ENCODE data around the gene NGF. TPM values are rescaled to one million over a fixed set of nuclear protein-coding genes. Genes with fewer than 3 reads are reported as not detected.

The NGF gene
- total and polyA plus RNA-seq, 8 donors, result 0.31 to 3.1 (median 1.8) TPM; not detected in 3

DNA sequence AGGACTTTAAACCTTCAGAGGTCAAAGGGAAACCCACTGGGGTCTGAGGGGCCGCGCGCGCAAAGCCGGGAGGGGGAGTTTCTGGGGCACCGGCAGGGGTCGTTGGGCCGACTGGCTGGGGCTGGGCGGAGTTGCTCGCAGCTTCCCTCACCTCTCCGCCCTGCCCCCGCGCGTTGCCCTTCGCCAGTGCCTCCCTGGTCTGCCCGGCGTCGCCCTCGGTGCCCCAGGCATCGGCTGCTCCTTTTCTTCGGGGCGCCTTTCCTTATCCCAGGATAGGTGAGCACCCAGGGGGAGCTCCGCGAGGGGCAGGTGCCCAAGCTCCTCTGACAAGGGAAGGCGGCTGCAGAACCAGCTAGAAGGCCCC, 390 bp upstream of the NGF start:
- WGBS, 5 donors, result 21 to 48% (median 26%) methylated on average over 8 to 25 of the region's 25 CpGs
- peaks cover 7 to 25% (median 22%) of the 10 kb centered on the region in 3 donors for H3K27me3 ChIP-seq
- H3K36me3 ChIP-seq, result no peaks in the 10 kb centered on the region
- H3K4me1 ChIP-seq, result peaks cover 7 to 43% (median 24%) of the 10 kb centered on the region in 4 donors
- H3K27ac ChIP-seq, result peak overlapping the region in 3 of 5 donors; percentile 1 to 74 (median 33)
- intact Hi-C loops (cut with DNase I; ENCODE audit: low total_unique reads), result no loop called here
- no peaks in the 10 kb centered on the region for H3K9me3 ChIP-seq
- DNase-seq, result no peak
- H3K4me3 ChIP-seq, result peak overlapping the region; percentile 40 to 57 (median 50)
- TF ChIP-seq EP300 (IDR thresholded peaks at IDR 0.05), result no peak
- no peak for TF ChIP-seq POLR2A (IDR thresholded peaks at IDR 0.05)
- TF ChIP-seq POLR2AphosphoS5 (IDR thresholded peaks at IDR 0.05), result no peak
- TF ChIP-seq, protein P1, sequence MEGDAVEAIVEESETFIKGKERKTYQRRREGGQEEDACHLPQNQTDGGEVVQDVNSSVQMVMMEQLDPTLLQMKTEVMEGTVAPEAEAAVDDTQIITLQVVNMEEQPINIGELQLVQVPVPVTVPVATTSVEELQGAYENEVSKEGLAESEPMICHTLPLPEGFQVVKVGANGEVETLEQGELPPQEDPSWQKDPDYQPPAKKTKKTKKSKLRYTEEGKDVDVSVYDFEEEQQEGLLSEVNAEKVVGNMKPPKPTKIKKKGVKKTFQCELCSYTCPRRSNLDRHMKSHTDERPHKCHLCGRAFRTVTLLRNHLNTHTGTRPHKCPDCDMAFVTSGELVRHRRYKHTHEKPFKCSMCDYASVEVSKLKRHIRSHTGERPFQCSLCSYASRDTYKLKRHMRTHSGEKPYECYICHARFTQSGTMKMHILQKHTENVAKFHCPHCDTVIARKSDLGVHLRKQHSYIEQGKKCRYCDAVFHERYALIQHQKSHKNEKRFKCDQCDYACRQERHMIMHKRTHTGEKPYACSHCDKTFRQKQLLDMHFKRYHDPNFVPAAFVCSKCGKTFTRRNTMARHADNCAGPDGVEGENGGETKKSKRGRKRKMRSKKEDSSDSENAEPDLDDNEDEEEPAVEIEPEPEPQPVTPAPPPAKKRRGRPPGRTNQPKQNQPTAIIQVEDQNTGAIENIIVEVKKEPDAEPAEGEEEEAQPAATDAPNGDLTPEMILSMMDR (IDR thresholded peaks at IDR 0.05), result no peak

DNA sequence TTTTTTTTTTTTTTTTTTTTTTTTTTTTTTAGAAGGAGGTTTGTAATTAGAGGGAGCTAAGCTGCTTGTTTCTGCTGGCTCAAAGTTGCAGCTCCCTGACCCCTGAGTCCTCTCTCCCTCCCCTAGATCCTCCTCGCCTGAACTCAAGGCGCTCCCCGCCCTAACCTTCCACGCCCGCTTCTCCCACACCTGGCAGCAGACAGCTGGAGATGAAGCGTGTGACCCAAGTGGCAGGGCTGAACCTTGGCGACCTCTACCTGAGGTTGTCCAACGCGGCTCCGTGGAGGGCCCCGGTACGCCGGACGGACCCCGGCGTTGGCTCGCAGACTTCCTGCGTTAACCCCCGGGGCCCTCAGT, 795 bp downstream of the NGF start:
- Histone ChIP-seq H3K27ac (peak overlapping the region in 4 of 5 donors; percentile 1 to 74 (median 41)), H3K4me1 (peaks cover 7 to 47% (median 24%) of the 10 kb centered on the region in 4 donors), H3K9me3 (no peaks in the 10 kb centered on the region), H3K27me3 (peaks cover 7 to 25% (median 22%) of the 10 kb centered on the region in 3 donors), H3K4me3 (peak overlapping the region; percentile 40 to 57 (median 50)), H3K36me3 (no peaks in the 10 kb centered on the region)
- WGBS, 5 donors, result 4 to 9% (median 5%) methylated on average over 14 to 19 of the region's 19 CpGs
- intact Hi-C loops (cut with DNase I; ENCODE audit: low total_unique reads), result no loop called here
- TF ChIP-seq POLR2AphosphoS5 (IDR thresholded peaks at IDR 0.05), result no peak
- TF ChIP-seq POLR2A (IDR thresholded peaks at IDR 0.05), result no peak
- TF ChIP-seq, protein P1 (IDR thresholded peaks at IDR 0.05), result no peak
- no peak for TF ChIP-seq EP300 (IDR thresholded peaks at IDR 0.05)
- peak in 1 of 2 donors; percentile 43 for DNase-seq

DNA sequence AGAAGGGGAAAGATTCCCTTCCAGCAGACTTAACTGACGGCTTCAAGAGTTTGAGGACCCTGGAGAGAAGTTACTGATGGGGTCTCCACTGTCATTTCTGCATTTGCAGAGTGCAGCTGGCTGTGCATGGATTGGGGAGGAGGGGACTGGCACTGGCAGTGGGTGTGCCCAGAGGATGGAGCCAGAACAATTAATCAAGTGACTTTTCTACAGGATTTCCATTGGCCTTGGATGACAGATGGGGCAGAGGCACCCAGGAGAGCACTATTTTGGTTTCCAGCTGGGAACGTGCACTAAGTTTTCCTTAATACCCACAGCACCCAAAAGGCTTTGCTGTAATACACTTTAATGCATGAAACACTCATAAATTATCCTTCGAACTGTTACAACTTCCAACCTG, 1.3 kb downstream of the NGF start:
- WGBS, 5 donors, result 59 to 79% (median 64%) methylated on average over 3 of the region's 3 CpGs

DNA sequence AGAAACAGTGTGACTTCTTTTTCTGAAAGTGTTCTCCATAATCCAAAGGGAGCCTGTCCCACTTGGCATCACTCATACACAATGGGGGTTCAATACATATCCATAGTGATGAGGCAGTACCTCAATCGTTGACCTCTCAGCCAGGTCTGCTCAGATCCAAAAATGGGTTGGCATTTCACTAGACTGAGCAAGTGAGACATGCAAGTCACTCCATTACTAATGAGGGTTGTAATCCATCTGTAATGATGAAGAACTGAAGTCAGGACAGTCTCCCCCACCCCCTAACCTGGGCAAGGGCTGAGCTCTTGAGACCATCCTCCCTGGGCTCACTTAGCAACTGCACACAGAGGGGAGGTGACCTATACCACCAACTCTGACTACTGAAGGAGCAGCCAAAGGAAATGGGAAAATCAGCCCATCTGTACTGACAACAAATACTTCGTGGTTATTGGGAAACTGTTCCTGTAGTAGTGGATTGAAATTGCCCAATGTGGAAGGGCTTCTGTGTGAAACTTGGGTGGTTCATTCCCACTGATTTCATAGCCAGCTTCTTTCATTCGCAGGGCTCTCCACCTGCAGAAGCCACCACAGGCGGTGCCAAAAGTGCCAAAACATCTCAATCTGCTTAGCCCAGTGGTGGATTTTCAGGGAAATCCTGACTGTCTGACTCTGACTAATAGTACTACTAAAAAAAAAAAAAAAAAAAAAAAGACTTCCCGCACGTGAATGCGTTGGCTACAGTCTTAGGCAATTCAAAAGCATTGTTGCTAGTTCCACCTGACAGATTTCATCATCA, 5.0 kb downstream of the NGF start:
- DNase-seq, result no peak
- 70 to 80% (median 72%) methylated on average over 7 of the region's 7 CpGs for WGBS, 5 donors
- peaks cover 0 to 9% (median 8%) of the 10 kb centered on the region in 3 donors for H3K27me3 ChIP-seq
- no peaks in the 10 kb centered on the region for H3K9me3 ChIP-seq
- H3K4me1 ChIP-seq, result peaks cover 7 to 41% (median 18%) of the 10 kb centered on the region in 4 donors
- TF ChIP-seq POLR2A (IDR thresholded peaks at IDR 0.05) (no peak), POLR2AphosphoS5 (IDR thresholded peaks at IDR 0.05) (peak in 2 of 3 donors; percentile 27 to 30)
- intact Hi-C loops (cut with DNase I; ENCODE audit: low total_unique reads), result no loop called here
- peak overlapping the region in 3 of 5 donors; percentile 25 to 64 (median 62) for H3K27ac ChIP-seq
- no peak overlapping the region for H3K4me3 ChIP-seq
- H3K36me3 ChIP-seq, result no peaks in the 10 kb centered on the region

More for the DNA sequence above, 1.3 kb downstream of the NGF start:
- Histone ChIP-seq H3K4me1 (peaks cover 7 to 52% (median 24%) of the 10 kb centered on the region in 4 donors), H3K36me3 (no peaks in the 10 kb centered on the region), H3K4me3 (no peak overlapping the region), H3K27me3 (peaks cover 7 to 25% (median 22%) of the 10 kb centered on the region in 3 donors), H3K27ac (peak overlapping the region in 1 of 5 donors; percentile 29), H3K9me3 (no peaks in the 10 kb centered on the region)
- TF ChIP-seq, protein P1 (IDR thresholded peaks at IDR 0.05), result no peak
- no peak for TF ChIP-seq POLR2AphosphoS5 (IDR thresholded peaks at IDR 0.05)
- no peak for TF ChIP-seq POLR2A (IDR thresholded peaks at IDR 0.05)
- no peak for TF ChIP-seq EP300 (IDR thresholded peaks at IDR 0.05)
- intact Hi-C loops (cut with DNase I; ENCODE audit: low total_unique reads), result no loop called here
- no peak for DNase-seq

All from stomach (tissue), 9 donors.